IMR-90 (cell line): ENCODE results near the gene RAMP3. TPM values are rescaled to one million over a fixed set of nuclear protein-coding genes. Genes with fewer than 3 reads are reported as not detected.

Experiments used
- ATAC-seq: fragments of 200-7000 bp; cut with Tn5 transposase; 2 replicates; pipeline ENCODE4 v1.9.1; 2020; ENCODE audit warnings: low read depth, mild to moderate bottlenecking, moderate library complexity
- BruUV-seq: library from RNA; stranded (reverse); fragments of 400-500 nt; replicated peaks from 2 replicates; lab custom pipeline; 2021; lab: Mats Ljungman, UMichigan
- CTCF ChIA-PET: fragments of 300-600 bp; formaldehyde crosslinking; extraction: SDS; loops from one replicate; lab custom pipeline; 2021; ENCODE audit warnings: antibody characterized with exemption; lab: Yijun Ruan, JAX
- POLR2A ChIA-PET: fragments of 300-600 bp; sonication (Branson Sonifier 250); formaldehyde crosslinking; loops from one replicate; lab custom pipeline; 2022; ENCODE audit warnings: antibody characterized with exemption; ENCODE audit not compliant: unreplicated experiment; lab: Charles Lee
- DNase-seq: peaks from one replicate; pipeline ENCODE4 v3.0.0; 2013
- H2AFZ ChIP-seq: replicated peaks from 2 replicates; pipeline ENCODE3; 2013; ENCODE audit warnings: low read length, mild to moderate bottlenecking; ENCODE audit not compliant: poor library complexity
- H2AK5ac ChIP-seq: 2 replicates; pipeline ENCODE4 v1.6.1; 2013; ENCODE audit warnings: low read depth, low read length, inconsistent platforms
- H2AK9ac ChIP-seq: replicated peaks from 2 replicates; pipeline ENCODE3; 2013; ENCODE audit warnings: mild to moderate bottlenecking, low read depth, low read length, moderate library complexity; ENCODE audit not compliant: poor library complexity
- H2BK120ac ChIP-seq: 2 replicates; pipeline ENCODE4 v1.6.1; 2013; ENCODE audit warnings: low read depth, low read length, inconsistent platforms
- H2BK15ac ChIP-seq: 3 replicates; pipeline ENCODE4 v1.6.1; 2013; ENCODE audit warnings: low read depth, low read length, inconsistent platforms
- H2BK20ac ChIP-seq: 2 replicates; pipeline ENCODE4 v1.6.1; 2013; ENCODE audit warnings: low read depth, mild to moderate bottlenecking, inconsistent platforms, low read length, moderate library complexity
- H2BK5ac ChIP-seq: 2 replicates; pipeline ENCODE4 v1.6.1; 2013; ENCODE audit warnings: mild to moderate bottlenecking, low read depth, low read length, inconsistent platforms; ENCODE audit not compliant: poor library complexity, severe bottlenecking
- H3K14ac ChIP-seq: replicated peaks from 2 replicates; pipeline ENCODE4 v1.6.1; 2013; ENCODE audit warnings: low read depth, low read length, inconsistent platforms
- H3K18ac ChIP-seq: 2 replicates; pipeline ENCODE4 v1.6.1; 2013; ENCODE audit warnings: low read depth, low read length, control low read depth
- H3K23ac ChIP-seq: 2 replicates; pipeline ENCODE4 v1.6.1; 2013; ENCODE audit warnings: low read depth, low read length, inconsistent platforms
- H3K27ac ChIP-seq: 2 replicates; pipeline ENCODE4 v1.5.1; 2013; ENCODE audit warnings: mild to moderate bottlenecking, control low read depth, low read length; ENCODE audit not compliant: insufficient read depth
- H3K27me3 ChIP-seq: 2 replicates; pipeline ENCODE4 v1.6.1; 2013; ENCODE audit warnings: low read length; ENCODE audit not compliant: control insufficient read depth, insufficient read depth
- H3K36me3 ChIP-seq: 2 replicates; pipeline ENCODE4 v1.6.1; 2013; ENCODE audit warnings: low read length, mixed read lengths; ENCODE audit not compliant: control insufficient read depth, insufficient read depth
- H3K4ac ChIP-seq: 2 replicates; pipeline ENCODE4 v1.6.1; 2013; ENCODE audit warnings: low read depth, low read length, inconsistent platforms
- H3K4me1 ChIP-seq: 2 replicates; pipeline ENCODE4 v1.6.1; 2013; ENCODE audit warnings: low read length, mixed read lengths; ENCODE audit not compliant: control insufficient read depth, insufficient read depth
- H3K4me2 ChIP-seq: 2 replicates; pipeline ENCODE4 v1.6.1; 2013; ENCODE audit warnings: low read depth, mild to moderate bottlenecking, control low read depth, low read length, moderate library complexity
- H3K4me3 ChIP-seq: 2 replicates; pipeline ENCODE4 v1.5.1; 2013; ENCODE audit warnings: low read depth, mild to moderate bottlenecking, control low read depth, low read length, moderate library complexity; ENCODE audit not compliant: insufficient read depth
- H3K56ac ChIP-seq: 2 replicates; pipeline ENCODE4 v1.6.1; 2013; ENCODE audit warnings: low read length, inconsistent platforms; ENCODE audit not compliant: insufficient read depth; ENCODE audit errors: extremely low read depth
- H3K79me1 ChIP-seq, 2 experiments: 2 replicates each; pipeline ENCODE4 v1.6.1; 2013; ENCODE audit warnings: low read length in 2 of 2, inconsistent platforms in 1 of 2, low read depth in 1 of 2
- H3K9ac ChIP-seq: 2 replicates; pipeline ENCODE4 v1.6.1; 2013; ENCODE audit warnings: low read depth, low read length, control low read depth
- H3K9me1 ChIP-seq: 2 replicates; pipeline ENCODE4 v1.6.1; 2013; ENCODE audit warnings: low read length, inconsistent platforms; ENCODE audit not compliant: insufficient read depth
- H3K9me3 ChIP-seq: 2 replicates; pipeline ENCODE4 v1.6.1; 2013; ENCODE audit warnings: low read length; ENCODE audit not compliant: control insufficient read depth, insufficient read depth
- H4K20me1 ChIP-seq: 2 replicates; pipeline ENCODE4 v1.6.1; 2013; ENCODE audit warnings: low read length, inconsistent platforms; ENCODE audit not compliant: insufficient read depth
- H4K5ac ChIP-seq: 2 replicates; pipeline ENCODE4 v1.6.1; 2013; ENCODE audit warnings: mild to moderate bottlenecking, low read depth, low read length, control low read depth
- H4K8ac ChIP-seq, 2 experiments: 2 replicates each; pipeline ENCODE4 v1.6.1; 2013; ENCODE audit warnings: low read depth in 2 of 2, low read length in 2 of 2, control low read depth in 1 of 2, inconsistent platforms in 1 of 2
- H4K91ac ChIP-seq: 2 replicates; pipeline ENCODE4 v1.6.1; 2013; ENCODE audit warnings: low read depth, low read length, inconsistent platforms; ENCODE audit not compliant: insufficient read depth
- CHD1 ChIP-seq: IDR thresholded peaks from 2 replicates; pipeline ENCODE4 v1.6.1; 2012; ENCODE audit warnings: low read depth, low read length, improper control_type of control experiment
- ELK1 ChIP-seq: fragments of 150-350 bp; IDR thresholded peaks from 2 replicates; pipeline ENCODE4 v1.6.1; 2016; ENCODE audit warnings: low read depth, mild to moderate bottlenecking, low read length, moderate library complexity, borderline replicate concordance
- MXI1 ChIP-seq: IDR thresholded peaks from 2 replicates; pipeline ENCODE4 v1.6.1; 2012; ENCODE audit warnings: low read depth, mild to moderate bottlenecking, low read length, moderate library complexity, borderline replicate concordance
- NFE2L2 ChIP-seq: fragments of 150-350 bp; IDR thresholded peaks from 2 replicates; pipeline ENCODE4 v1.6.1; 2016; ENCODE audit warnings: low read depth, mild to moderate bottlenecking, low read length
- POLR2A ChIP-seq: IDR thresholded peaks from 2 replicates; pipeline ENCODE4 v1.6.1; 2012; ENCODE audit warnings: mild to moderate bottlenecking, low read depth, low read length
- RAD21 ChIP-seq: IDR thresholded peaks from 2 replicates; pipeline ENCODE4 v1.6.1; 2012; ENCODE audit warnings: low read length, improper control_type of control experiment
- RCOR1 ChIP-seq: IDR thresholded peaks from 2 replicates; pipeline ENCODE4 v1.6.1; 2012; ENCODE audit warnings: mild to moderate bottlenecking, low read length, improper control_type of control experiment; ENCODE audit not compliant: insufficient replicate concordance
- USF2 ChIP-seq: fragments of 150-350 bp; IDR thresholded peaks from 2 replicates; pipeline ENCODE4 v1.6.1; 2017; ENCODE audit warnings: mild to moderate bottlenecking, antibody characterized with exemption, low read length, low read depth
- WGBS, 2 experiments: methylation state at CpG; one replicate each; pipeline versions ENCODE4 v1.1.5 to v1.1.7; 2013; ENCODE audit warnings: missing lambda C conversion rate in 2 of 2; ENCODE audit not compliant: insufficient read length in 1 of 2; ENCODE audit errors: extremely low coverage in 2 of 2; 5-methylcytosine and 5-hydroxymethylcytosine counted together
- dilution Hi-C: fragments of 300-500 bp; cut with HindIII; formaldehyde crosslinking; loops from one replicate; pipeline ENCODE4 v1.14.3; 2018; ENCODE audit warnings: low sequenced_read_pairs; ENCODE audit not compliant: unreplicated experiment
- in situ Hi-C: fragments of 300-500 bp; cut with MboI; formaldehyde crosslinking; loops from 3 replicates; pipeline ENCODE4 v1.14.3; 2019; ENCODE audit warnings: low sequenced_read_pairs, inconsistent platforms, mixed read lengths
- intact Hi-C: fragments of 100-400 bp; cut with micrococcal nuclease; formaldehyde crosslinking; loops from 2 replicates; pipeline ENCODE4 v1.10.0; 2022
- polyA plus RNA-seq, 3 experiments: library from polyadenylated mRNA; depleted of rRNA; stranded (reverse); fragments of >200 nt; gene quantifications; 2 replicates each; pipeline ENCODE4 v1.2.3, GENCODE V29; 2012; ENCODE audit warnings: low replicate concordance in 1 of 3
- total RNA-seq: library from RNA; depleted of rRNA; stranded (reverse); fragments of >200 nt; gene quantifications from 2 replicates; pipeline ENCODE4 v1.2.3, GENCODE V29; 2012

RAMP3 gene
- total and polyA plus RNA-seq, 2 of the 4 experiments (the other 2 are of a cell fraction) = not detected

GRCh38 chr7:45119550-45119949 is 38.0 kb upstream of the RAMP3 start:
- ATAC-seq (no peak), DNase-seq (no peak)
- no TSS peak for BruUV-seq
- Histone ChIP-seq H2BK20ac (no peak overlapping the region), H3K79me1 (no peaks in the 10 kb centered on the region), H3K36me3 (no peaks in the 10 kb centered on the region), H2BK5ac (no peak overlapping the region), H2AK9ac (no peak overlapping the region), H3K4ac (no peak overlapping the region), H3K27ac (no peak overlapping the region), H4K91ac (no peak overlapping the region), H4K20me1 (no peaks in the 10 kb centered on the region), H3K27me3 (peaks cover 31% of the 10 kb centered on the region), H2BK120ac (no peak overlapping the region), H3K9me3 (no peaks in the 10 kb centered on the region), H3K4me3 (no peak overlapping the region), H3K18ac (no peak overlapping the region), H3K4me1 (no peaks in the 10 kb centered on the region), H2AK5ac (no peak overlapping the region), H3K4me2 (no peak overlapping the region), H4K8ac (no peak overlapping the region), H4K5ac (no peak overlapping the region), H3K23ac (no peak overlapping the region), H3K9ac (no peak overlapping the region), H2BK15ac (no peak overlapping the region), H2AFZ (peak overlapping the region; percentile 35), H3K9me1 (no peaks in the 10 kb centered on the region), H3K14ac (no peak overlapping the region), H3K56ac (no peak overlapping the region)
- ChIA-PET CTCF (no interaction called here), POLR2A (no interaction called here)
- dilution Hi-C loops = no loop called here
- WGBS, 2 experiments = no CpG with 5 or more reads among the region's 3 CpGs
- intact Hi-C loops = no loop called here
- TF ChIP-seq POLR2A = no peak
- TF ChIP-seq ELK1 = no peak
- TF ChIP-seq NFE2L2 = no peak
- no peak for TF ChIP-seq RAD21
- TF ChIP-seq USF2 = no peak
- no peak for TF ChIP-seq MXI1
- TF ChIP-seq CHD1 = no peak
- no peak for TF ChIP-seq RCOR1
- in situ Hi-C loops = no loop called here
